Breast epithelium (tissue), 4 donors: Measurements from ENCODE around the gene NFKBIA. TPM values are rescaled to one million over a fixed set of nuclear protein-coding genes. Genes with fewer than 3 reads are reported as not detected.
"Not testable (repeated sequence)": the region's sequence is repeated elsewhere in the genome, so short reads cannot be mapped to it uniquely, and the experiment has no call there.

ENCODE experiments used
- DNase-seq, 2 donors: peaks; one replicate each; pipeline ENCODE4 v3.0.0-alpha.2; 2019; ENCODE audit warnings: low spot score in 2 of 2
- H3K27ac ChIP-seq, 2 donors: fragments of 200-600 bp; sonication (generic) in 1 of 2; one replicate each; pipeline ENCODE4 v1.5.1; 2016 to 2019; ENCODE audit warnings: mild to moderate bottlenecking in 1 of 2
- H3K27me3 ChIP-seq, 2 donors: fragments of 200-600 bp; sonication (generic) in 1 of 2; one replicate each; pipeline versions ENCODE4 v1.5.1 to v1.6.0; 2017 to 2019; ENCODE audit warnings: control low read depth in 1 of 2, mild to moderate bottlenecking in 1 of 2
- H3K36me3 ChIP-seq: fragments of 200-600 bp; one replicate; pipeline ENCODE4 v1.5.1; 2019
- H3K4me1 ChIP-seq, 2 donors: fragments of 200-600 bp; sonication (generic); one replicate each; pipeline ENCODE4 v1.5.1; 2016 to 2019; ENCODE audit warnings: control low read depth in 1 of 2
- H3K4me3 ChIP-seq, 3 donors: fragments of 200-600 bp; sonication (generic); 1 replicate in 2 of 3; 2 replicates in 1 of 3; pipeline ENCODE4 v1.5.1; 2016 to 2019; ENCODE audit warnings: mild to moderate bottlenecking in 3 of 3, moderate library complexity in 2 of 3
- H3K9me3 ChIP-seq, 2 donors: fragments of 200-600 bp; sonication (generic) in 1 of 2; one replicate each; pipeline ENCODE4 v1.5.1; 2016 to 2019; ENCODE audit warnings: control low read depth in 1 of 2
- CTCF ChIP-seq, 3 donors: fragments of 450-650 bp; IDR thresholded peaks; one replicate each; pipeline ENCODE4 v1.5.1; 2016 to 2017; ENCODE audit warnings: antibody characterized with exemption in 3 of 3, mild to moderate bottlenecking in 3 of 3, moderate library complexity in 3 of 3
- POLR2A ChIP-seq: fragments of 450-650 bp; IDR thresholded peaks from one replicate; pipeline ENCODE4 v1.6.1; 2016; ENCODE audit warnings: antibody characterized with exemption, mild to moderate bottlenecking, moderate library complexity
- POLR2AphosphoS5 ChIP-seq, 3 donors: sonication (generic); formaldehyde crosslinking; IDR thresholded peaks; one replicate each; pipeline ENCODE4 v1.6.1; 2017; ENCODE audit warnings: antibody characterized with exemption in 3 of 3
- intact Hi-C: fragments of 100-400 bp; cut with DNase I; formaldehyde crosslinking; loops from one replicate; pipeline ENCODE4 v1.15.1; 2023; ENCODE audit warnings: low total_unique reads
- total RNA-seq, 3 donors: library from RNA; depleted of rRNA; stranded (reverse); fragments of >200 nt; gene quantifications; one replicate each; pipeline ENCODE4 v1.1.0, GENCODE V29; 2016

The NFKBIA gene
- total RNA-seq, 3 donors from 2014 or later, result 418 to 546 (median 422) TPM

GRCh38 chr14:35378425-35379233 is 25.9 kb downstream of the NFKBIA start:
- intact Hi-C loops, result no loop called here
- Histone ChIP-seq H3K4me1 (no peaks in the 10 kb centered on the region), H3K36me3 (no peaks in the 10 kb centered on the region), H3K9me3 (no peaks in the 10 kb centered on the region), H3K27ac (no peak overlapping the region), H3K4me3 (no peak overlapping the region), H3K27me3 (no peaks in the 10 kb centered on the region)
- no peak for TF ChIP-seq CTCF (IDR thresholded peaks at IDR 0.05)
- TF ChIP-seq POLR2A, result no peak
- TF ChIP-seq POLR2AphosphoS5 (IDR thresholded peaks at IDR 0.05), result no peak
- no peak for DNase-seq

- TF ChIP-seq POLR2AphosphoS5 (IDR thresholded peaks at IDR 0.05) (no peak), CTCF (IDR thresholded peaks at IDR 0.05) (no peak), POLR2A (no peak)
- no peak overlapping the region for H3K27ac ChIP-seq
- no peak for DNase-seq
Observed at GRCh38 chr14:35375558-35376025, 29.0 kb downstream of the NFKBIA start.

GRCh38 chr14:35374263-35374712 is 30.3 kb downstream of the NFKBIA start:
- no peak overlapping the region for H3K4me3 ChIP-seq
- H3K36me3 ChIP-seq, result no peaks in the 10 kb centered on the region
- intact Hi-C loops, result no loop called here
- no peaks in the 10 kb centered on the region for H3K27me3 ChIP-seq
- DNase-seq, result peak in 1 of 2 donors; percentile 62
- H3K27ac ChIP-seq, result peak overlapping the region; percentile 72 to 78
- no peaks in the 10 kb centered on the region for H3K4me1 ChIP-seq
- peaks cover 0 to 7% of the 10 kb centered on the region in 2 donors for H3K9me3 ChIP-seq
- TF ChIP-seq POLR2AphosphoS5 (IDR thresholded peaks at IDR 0.05) (peak; percentile 73 to 91 (median 79)), POLR2A (no peak)

More at GRCh38 chr14:35375558-35376025, 29.0 kb downstream of the NFKBIA start:
- peaks cover 0 to 7% of the 10 kb centered on the region in 2 donors for H3K9me3 ChIP-seq
- intact Hi-C loops, result no loop called here
- no peak overlapping the region for H3K4me3 ChIP-seq
- no peaks in the 10 kb centered on the region for H3K27me3 ChIP-seq
- H3K36me3 ChIP-seq, result no peaks in the 10 kb centered on the region
- H3K4me1 ChIP-seq, result no peaks in the 10 kb centered on the region

- H3K27me3 ChIP-seq, H3K9me3 ChIP-seq, H3K4me1 ChIP-seq, H3K36me3 ChIP-seq, intact Hi-C loops, H3K4me3 ChIP-seq, H3K27ac ChIP-seq, DNase-seq: not testable (repeated sequence)
Observed at GRCh38 chr14:35373208-35373607, 31.3 kb downstream of the NFKBIA start.

- intact Hi-C loops, result no loop called here
- H3K4me1 ChIP-seq, result peaks cover 0 to 2% of the 10 kb centered on the region in 2 donors
- TF ChIP-seq POLR2A (no peak), POLR2AphosphoS5 (IDR thresholded peaks at IDR 0.05) (no peak), CTCF (IDR thresholded peaks at IDR 0.05) (no peak)
Observed at GRCh38 chr14:35370969-35371368, 33.6 kb downstream of the NFKBIA start.

GRCh38 chr14:35369701-35370191 is 34.8 kb downstream of the NFKBIA start:
- TF ChIP-seq POLR2A, result no peak
- TF ChIP-seq POLR2AphosphoS5 (IDR thresholded peaks at IDR 0.05), result peak in 1 of 3 donors; percentile 66
- no peak for TF ChIP-seq CTCF (IDR thresholded peaks at IDR 0.05)
- H3K27ac ChIP-seq, result peak overlapping the region; percentile 18 to 80
- peaks cover 0 to 4% of the 10 kb centered on the region in 2 donors for H3K4me1 ChIP-seq
- intact Hi-C loops, result no loop called here
- DNase-seq, result no peak
- peaks cover 0 to 7% of the 10 kb centered on the region in 2 donors for H3K9me3 ChIP-seq
- H3K4me3 ChIP-seq, result no peak overlapping the region
- no peaks in the 10 kb centered on the region for H3K36me3 ChIP-seq
- no peaks in the 10 kb centered on the region for H3K27me3 ChIP-seq

More at GRCh38 chr14:35370969-35371368, 33.6 kb downstream of the NFKBIA start:
- no peak overlapping the region for H3K4me3 ChIP-seq
- H3K9me3 ChIP-seq, result peaks cover 0 to 7% of the 10 kb centered on the region in 2 donors
- DNase-seq, result no peak
- peak overlapping the region in 1 of 2 donors; percentile 18 for H3K27ac ChIP-seq
- no peaks in the 10 kb centered on the region for H3K36me3 ChIP-seq
- H3K27me3 ChIP-seq, result no peaks in the 10 kb centered on the region
